ENCODE data around the gene CYTIP.

GRCh38 chr2:157470321-157470720, 26.4 kb upstream of the CYTIP start:
- TF ChIP-seq, protein P1, sequence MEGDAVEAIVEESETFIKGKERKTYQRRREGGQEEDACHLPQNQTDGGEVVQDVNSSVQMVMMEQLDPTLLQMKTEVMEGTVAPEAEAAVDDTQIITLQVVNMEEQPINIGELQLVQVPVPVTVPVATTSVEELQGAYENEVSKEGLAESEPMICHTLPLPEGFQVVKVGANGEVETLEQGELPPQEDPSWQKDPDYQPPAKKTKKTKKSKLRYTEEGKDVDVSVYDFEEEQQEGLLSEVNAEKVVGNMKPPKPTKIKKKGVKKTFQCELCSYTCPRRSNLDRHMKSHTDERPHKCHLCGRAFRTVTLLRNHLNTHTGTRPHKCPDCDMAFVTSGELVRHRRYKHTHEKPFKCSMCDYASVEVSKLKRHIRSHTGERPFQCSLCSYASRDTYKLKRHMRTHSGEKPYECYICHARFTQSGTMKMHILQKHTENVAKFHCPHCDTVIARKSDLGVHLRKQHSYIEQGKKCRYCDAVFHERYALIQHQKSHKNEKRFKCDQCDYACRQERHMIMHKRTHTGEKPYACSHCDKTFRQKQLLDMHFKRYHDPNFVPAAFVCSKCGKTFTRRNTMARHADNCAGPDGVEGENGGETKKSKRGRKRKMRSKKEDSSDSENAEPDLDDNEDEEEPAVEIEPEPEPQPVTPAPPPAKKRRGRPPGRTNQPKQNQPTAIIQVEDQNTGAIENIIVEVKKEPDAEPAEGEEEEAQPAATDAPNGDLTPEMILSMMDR (IDR thresholded peaks at IDR 0.05), result no peak
- TF ChIP-seq EZH2 (IDR thresholded peaks at IDR 0.05), result no peak
